NT2/D1 (cell line): ENCODE results near the gene SPOCK1.

Source experiments
- DNase-seq: peaks from one replicate; pipeline ENCODE4 v3.0.0-alpha.2; 2011; ENCODE audit warnings: low read depth, low spot score
- H3K27me3 ChIP-seq: 2 replicates; pipeline ENCODE4 v1.6.0; 2011; ENCODE audit warnings: mild to moderate bottlenecking; ENCODE audit not compliant: insufficient read length, insufficient read depth
- H3K36me3 ChIP-seq: 2 replicates; pipeline ENCODE4 v1.6.1; 2011; ENCODE audit warnings: mild to moderate bottlenecking, low read length, mixed read lengths; ENCODE audit not compliant: insufficient read depth, insufficient read length
- H3K4me1 ChIP-seq: 2 replicates; pipeline ENCODE4 v1.5.1; 2011; ENCODE audit not compliant: insufficient read depth, insufficient read length
- H3K4me3 ChIP-seq: 2 replicates; pipeline ENCODE4 v1.5.1; 2011; ENCODE audit warnings: low read depth; ENCODE audit not compliant: insufficient read length
- H3K9ac ChIP-seq: 2 replicates; pipeline ENCODE4 v1.6.0; 2011; ENCODE audit warnings: low read depth; ENCODE audit not compliant: insufficient read length
- H3K9me3 ChIP-seq: 2 replicates; pipeline ENCODE4 v1.5.1; 2011; ENCODE audit warnings: mild to moderate bottlenecking, low read length; ENCODE audit not compliant: insufficient read depth
- SUZ12 ChIP-seq: IDR thresholded peaks from 2 replicates; pipeline ENCODE4 v1.6.1; 2011; ENCODE audit not compliant: insufficient read length, insufficient read depth; ENCODE audit errors: extremely low read depth
- YY1 ChIP-seq: IDR thresholded peaks from 2 replicates; pipeline ENCODE4 v1.6.1; 2011; ENCODE audit not compliant: insufficient read length, insufficient read depth
- ZNF274 ChIP-seq: IDR thresholded peaks from 2 replicates; pipeline ENCODE4 v1.6.1; 2011; ENCODE audit warnings: mild to moderate bottlenecking, low read depth, low read length

The SPOCK1 gene

GRCh38 chr5:137032929-137033328, 466.2 kb downstream of the SPOCK1 start:
- no peak for TF ChIP-seq YY1
- TF ChIP-seq ZNF274, result no peak
- no peak for TF ChIP-seq SUZ12
- H3K4me1 ChIP-seq, result peaks cover 22% of the 10 kb centered on the region
- no peak for DNase-seq
- no peaks in the 10 kb centered on the region for H3K27me3 ChIP-seq
- no peaks in the 10 kb centered on the region for H3K36me3 ChIP-seq
- H3K9ac ChIP-seq, result no peak overlapping the region
- no peak overlapping the region for H3K4me3 ChIP-seq
- no peaks in the 10 kb centered on the region for H3K9me3 ChIP-seq

GRCh38 chr5:137027758-137028157, 471.4 kb downstream of the SPOCK1 start:
- Histone ChIP-seq H3K9ac (no peak overlapping the region), H3K4me1 (no peaks in the 10 kb centered on the region), H3K4me3 (no peak overlapping the region), H3K27me3 (no peaks in the 10 kb centered on the region), H3K36me3 (no peaks in the 10 kb centered on the region), H3K9me3 (no peaks in the 10 kb centered on the region)
- TF ChIP-seq ZNF274 (no peak), SUZ12 (no peak), YY1 (no peak)
- no peak for DNase-seq

- Histone ChIP-seq H3K36me3 (no peaks in the 10 kb centered on the region), H3K9ac (no peak overlapping the region), H3K4me3 (no peak overlapping the region), H3K4me1 (no peaks in the 10 kb centered on the region), H3K9me3 (no peaks in the 10 kb centered on the region), H3K27me3 (no peaks in the 10 kb centered on the region)
- no peak for DNase-seq
- TF ChIP-seq SUZ12 (no peak), ZNF274 (no peak), YY1 (no peak)
Measured at GRCh38 chr5:137026296-137026695, 472.8 kb downstream of the SPOCK1 start.

- H3K4me3 ChIP-seq, result no peak overlapping the region
- no peak for DNase-seq
- H3K4me1 ChIP-seq, result no peaks in the 10 kb centered on the region
- H3K9me3 ChIP-seq, result no peaks in the 10 kb centered on the region
- H3K36me3 ChIP-seq, result no peaks in the 10 kb centered on the region
- TF ChIP-seq ZNF274 (no peak), SUZ12 (no peak), YY1 (no peak)
- no peak overlapping the region for H3K9ac ChIP-seq
- no peaks in the 10 kb centered on the region for H3K27me3 ChIP-seq
Measured at GRCh38 chr5:137024044-137024443, 475.1 kb downstream of the SPOCK1 start.

GRCh38 chr5:137023371-137023770, 475.8 kb downstream of the SPOCK1 start:
- no peak overlapping the region for H3K9ac ChIP-seq

GRCh38 chr5:137022725-137023124, 476.4 kb downstream of the SPOCK1 start:
- DNase-seq, result no peak
- Histone ChIP-seq H3K4me1 (no peaks in the 10 kb centered on the region), H3K4me3 (no peak overlapping the region), H3K9ac (no peak overlapping the region), H3K27me3 (no peaks in the 10 kb centered on the region), H3K36me3 (no peaks in the 10 kb centered on the region), H3K9me3 (no peaks in the 10 kb centered on the region)
- no peak for TF ChIP-seq YY1

More at GRCh38 chr5:137023371-137023770, 475.8 kb downstream of the SPOCK1 start:
- Histone ChIP-seq H3K27me3 (no peaks in the 10 kb centered on the region), H3K4me3 (no peak overlapping the region), H3K9me3 (no peaks in the 10 kb centered on the region), H3K4me1 (no peaks in the 10 kb centered on the region), H3K36me3 (no peaks in the 10 kb centered on the region)
- DNase-seq, result no peak
- TF ChIP-seq ZNF274 (no peak), YY1 (no peak), SUZ12 (no peak)

GRCh38 chr5:137022043-137022442, 477.1 kb downstream of the SPOCK1 start:
- TF ChIP-seq YY1 (no peak), SUZ12 (no peak), ZNF274 (no peak)
- Histone ChIP-seq H3K4me3 (no peak overlapping the region), H3K27me3 (no peaks in the 10 kb centered on the region), H3K36me3 (no peaks in the 10 kb centered on the region), H3K4me1 (no peaks in the 10 kb centered on the region), H3K9ac (no peak overlapping the region), H3K9me3 (no peaks in the 10 kb centered on the region)
- DNase-seq, result no peak

GRCh38 chr5:137019229-137019628, 479.9 kb downstream of the SPOCK1 start:
- H3K4me1 ChIP-seq, result no peaks in the 10 kb centered on the region
- H3K9ac ChIP-seq, result no peak overlapping the region
- DNase-seq, result no peak
- H3K36me3 ChIP-seq, result no peaks in the 10 kb centered on the region
- H3K4me3 ChIP-seq, result no peak overlapping the region
- no peaks in the 10 kb centered on the region for H3K27me3 ChIP-seq
- TF ChIP-seq YY1 (no peak), SUZ12 (no peak), ZNF274 (no peak)
- H3K9me3 ChIP-seq, result no peaks in the 10 kb centered on the region
